T-cell (primary cell): ENCODE measurements around the gene SLC27A1. TPM values are rescaled to one million over a fixed set of nuclear protein-coding genes. Genes with fewer than 3 reads are reported as not detected.

Experiments used
- ATAC-seq, 4 experiments: fragments of 200-7000 bp in 3 of 4; fragments of 150-1000 bp in 1 of 4; cut with Tn5 transposase; replicated peaks in 1 of 4; 1 replicate in 3 of 4; 2 replicates in 1 of 4; pipeline ENCODE4 v1.10.0; 2021; ENCODE audit warnings: moderate library complexity in 3 of 4, mild to moderate bottlenecking in 2 of 4, moderate number of reproducible peaks in 1 of 4
- CTCF ChIA-PET, 2 donors: fragments of 300-600 bp; sonication (Branson Sonifier 250); formaldehyde crosslinking; loops; one replicate each; lab custom pipeline; 2022; ENCODE audit warnings: antibody characterized with exemption in 2 of 2; lab: Charles Lee
- POLR2A ChIA-PET, 2 donors: fragments of 300-600 bp; sonication (Branson Sonifier 250); formaldehyde crosslinking; loops; one replicate each; lab custom pipeline; 2022; ENCODE audit warnings: antibody characterized with exemption in 2 of 2; lab: Charles Lee
- DNase-seq, 35 experiments: peaks; one replicate each; pipeline versions ENCODE4 v3.0.0 to v3.0.0-alpha.2; 2013 to 2023
- H3K27ac ChIP-seq: one replicate; pipeline ENCODE4 v1.5.1; 2013; ENCODE audit warnings: low read length
- H3K27me3 ChIP-seq, 2 experiments: replicated peaks in 1 of 2; 1 replicate in 1 of 2; 2 replicates in 1 of 2; pipeline versions ENCODE4 v1.6.1 to v1.7.0; 2013; ENCODE audit warnings: low read length in 1 of 2, mixed read lengths in 1 of 2; ENCODE audit not compliant: control insufficient read depth in 2 of 2, insufficient read depth in 2 of 2; ENCODE audit errors: extremely low read depth in 1 of 2
- H3K36me3 ChIP-seq, 2 donors: 1 replicate in 1 of 2; 2 replicates in 1 of 2; pipeline versions ENCODE4 v1.6.1 to v1.7.0; 2013; ENCODE audit warnings: low read length in 1 of 2; ENCODE audit not compliant: control insufficient read depth in 2 of 2, insufficient read depth in 1 of 2; ENCODE audit errors: extremely low read depth in 1 of 2
- H3K4me1 ChIP-seq, 2 experiments: 1 replicate in 1 of 2; 2 replicates in 1 of 2; pipeline versions ENCODE4 v1.6.1 to v1.7.0; 2013; ENCODE audit warnings: low read length in 2 of 2, mixed read lengths in 1 of 2; ENCODE audit not compliant: insufficient read depth in 2 of 2, control insufficient read depth in 1 of 2; ENCODE audit errors: extremely low read depth in 1 of 2
- H3K4me3 ChIP-seq, 2 donors: 1 replicate in 1 of 2; 2 replicates in 1 of 2; pipeline versions ENCODE4 v1.5.1 to v1.7.0; 2013; ENCODE audit warnings: mild to moderate bottlenecking in 2 of 2, low read length in 1 of 2, moderate library complexity in 1 of 2; ENCODE audit not compliant: control insufficient read depth in 1 of 2; ENCODE audit errors: extremely low read depth in 1 of 2
- H3K9me3 ChIP-seq: 2 replicates; pipeline ENCODE4 v1.7.0; 2013
- H3K27ac Mint-ChIP-seq, 2 donors: one replicate each; pipeline ENCODE4 v1.8.0; 2020 to 2021; ENCODE audit warnings: mild to moderate bottlenecking in 2 of 2, mixed read lengths in 2 of 2
- H3K27me3 Mint-ChIP-seq, 2 donors: one replicate each; pipeline ENCODE4 v1.8.0; 2021 to 2022; ENCODE audit warnings: mixed read lengths in 2 of 2
- H3K36me3 Mint-ChIP-seq: one replicate; pipeline ENCODE4 v1.8.0; 2021; ENCODE audit warnings: mixed read lengths
- H3K4me1 Mint-ChIP-seq, 3 donors: one replicate each; pipeline ENCODE4 v1.8.0; 2020 to 2022; ENCODE audit warnings: mixed read lengths in 3 of 3, mild to moderate bottlenecking in 1 of 3
- H3K4me3 Mint-ChIP-seq, 3 donors: one replicate each; pipeline ENCODE4 v1.8.0; 2020 to 2022; ENCODE audit warnings: mild to moderate bottlenecking in 3 of 3, mixed read lengths in 3 of 3, moderate library complexity in 3 of 3
- H3K9me3 Mint-ChIP-seq, 3 donors: one replicate each; pipeline ENCODE4 v1.8.0; 2020 to 2022; ENCODE audit warnings: mixed read lengths in 3 of 3
- WGBS: methylation state at CpG from one replicate; pipeline ENCODE4 v1.1.5; 2013; ENCODE audit warnings: missing lambda C conversion rate; ENCODE audit not compliant: insufficient coverage; 5-methylcytosine and 5-hydroxymethylcytosine counted together
- total RNA-seq, 35 experiments: library from RNA in 6 of 35; stranded (reverse) in 6 of 35; fragments of 120-200 nt in 1 of 35; gene quantifications; one replicate each; pipeline versions ENCODE4 v1.2.1 to v1.2.4 and lab custom pipeline; 2013 to 2026

SLC27A1 gene
- total RNA-seq, 5 donors from 2014 or later (not counting 1 experiment from before 2014, with no cell fraction given) = 5.9 to 13.3 (median 10.5) TPM

- Histone ChIP-seq H3K4me3 (peak overlapping the region; percentile 25 to 57), H3K27me3 (peaks cover 0 to 2% of the 10 kb centered on the region in 2 experiments), H3K4me1 (peaks cover 4 to 17% of the 10 kb centered on the region in 2 experiments), H3K9me3 (no peaks in the 10 kb centered on the region), H3K36me3 (no peaks in the 10 kb centered on the region), H3K27ac (no peak overlapping the region)
- POLR2A ChIA-PET = interaction anchor here in 1 of 2 donors (0.5 kb wide), 1 partner anchor 11 kb away, joined by 3 read pairs; no protein-coding TSS in a partner anchor
- DNase-seq (peak in 1 of 35 experiments; percentile 19), ATAC-seq (no peak)
- Mint-ChIP-seq H3K36me3 (no peaks in the 10 kb centered on the region), H3K27me3 (no peaks in the 10 kb centered on the region), H3K9me3 (no peaks in the 10 kb centered on the region), H3K4me3 (peak overlapping the region; percentile 55 to 88 (median 69)), H3K27ac (no peak overlapping the region), H3K4me1 (peaks cover 11 to 18% (median 18%) of the 10 kb centered on the region in 3 donors)
- CTCF ChIA-PET = no interaction called here
- 25% methylated on average over 13 of the region's 13 CpGs for WGBS
Observed at GRCh38 chr19:17538684-17539237, 68.4 kb downstream of the SLC27A1 start.

- ChIA-PET POLR2A (no interaction called here), CTCF (interaction anchor here in 1 of 2 donors (0.6 kb wide), 1 partner anchor 9 kb away, joined by 3 read pairs; no protein-coding TSS in a partner anchor)
- Histone ChIP-seq H3K4me3 (peak overlapping the region; percentile 25 to 57), H3K27ac (peak overlapping the region; percentile 18), H3K4me1 (peaks cover 4 to 17% of the 10 kb centered on the region in 2 experiments), H3K36me3 (no peaks in the 10 kb centered on the region), H3K9me3 (no peaks in the 10 kb centered on the region), H3K27me3 (peaks cover 0 to 2% of the 10 kb centered on the region in 2 experiments)
- Mint-ChIP-seq H3K27ac (peak overlapping the region; percentile 73 to 82), H3K9me3 (no peaks in the 10 kb centered on the region), H3K27me3 (no peaks in the 10 kb centered on the region), H3K4me3 (peak overlapping the region; percentile 82 to 88 (median 84)), H3K36me3 (no peaks in the 10 kb centered on the region), H3K4me1 (peaks cover 11 to 18% (median 18%) of the 10 kb centered on the region in 3 donors)
- ATAC-seq (peak; percentile 91 to 94 (median 92)), DNase-seq (peak; percentile 82 to 100 (median 98))
- WGBS = 3% methylated on average over 74 of the region's 82 CpGs
Observed at GRCh38 chr19:17539238-17540117, 69.2 kb downstream of the SLC27A1 start.

GRCh38 chr19:17540174-17540573 lies 69.8 kb downstream of the SLC27A1 start:
- POLR2A ChIA-PET = no interaction called here
- 94% methylated on average over 15 of the region's 30 CpGs for WGBS
- H3K27me3 ChIP-seq = peaks cover 0 to 2% of the 10 kb centered on the region in 2 experiments
- CTCF ChIA-PET = interaction anchor here in 1 of 2 donors (0.6 kb wide), 1 partner anchor 10 kb away, joined by 3 read pairs; no protein-coding TSS in a partner anchor
- Mint-ChIP-seq H3K4me1 (peaks cover 11 to 18% (median 18%) of the 10 kb centered on the region in 3 donors), H3K36me3 (no peaks in the 10 kb centered on the region), H3K27ac (no peak overlapping the region), H3K4me3 (peak overlapping the region in 2 of 3 donors; percentile 82 to 88), H3K27me3 (no peaks in the 10 kb centered on the region), H3K9me3 (no peaks in the 10 kb centered on the region)
- H3K4me3 ChIP-seq = no peak overlapping the region
- ATAC-seq = peak in 1 of 4 experiments; percentile 3
- H3K36me3 ChIP-seq = no peaks in the 10 kb centered on the region
- H3K9me3 ChIP-seq = no peaks in the 10 kb centered on the region
- DNase-seq = peak in 1 of 35 experiments; percentile 17
- H3K27ac ChIP-seq = no peak overlapping the region
- H3K4me1 ChIP-seq = peaks cover 4 to 17% of the 10 kb centered on the region in 2 experiments

GRCh38 chr19:17541184-17541759 lies 70.9 kb downstream of the SLC27A1 start:
- POLR2A ChIA-PET = interaction anchor here in 1 of 2 donors (0.6 kb wide), 1 partner anchor 11 kb away, joined by 6 read pairs; no protein-coding TSS in a partner anchor
- peak overlapping the region in 1 of 2 donors; percentile 61 for H3K27ac Mint-ChIP-seq

GRCh38 chr19:17542042-17542441 lies 71.7 kb downstream of the SLC27A1 start:
- 85% methylated on average over 15 of the region's 15 CpGs for WGBS
- no peak for ATAC-seq
- Histone ChIP-seq H3K27me3 (peaks cover 0 to 2% of the 10 kb centered on the region in 2 experiments), H3K4me1 (peaks cover 4 to 17% of the 10 kb centered on the region in 2 experiments), H3K4me3 (no peak overlapping the region), H3K36me3 (no peaks in the 10 kb centered on the region), H3K27ac (no peak overlapping the region), H3K9me3 (no peaks in the 10 kb centered on the region)
- POLR2A ChIA-PET = no interaction called here
- CTCF ChIA-PET = no interaction called here
- Mint-ChIP-seq H3K27ac (peak overlapping the region in 1 of 2 donors; percentile 8), H3K4me3 (no peak overlapping the region), H3K27me3 (no peaks in the 10 kb centered on the region), H3K9me3 (no peaks in the 10 kb centered on the region), H3K36me3 (no peaks in the 10 kb centered on the region), H3K4me1 (peaks cover 11 to 18% (median 18%) of the 10 kb centered on the region in 3 donors)
- DNase-seq = no peak

More at GRCh38 chr19:17541184-17541759, 70.9 kb downstream of the SLC27A1 start:
- no peak overlapping the region for H3K27ac ChIP-seq
- no peaks in the 10 kb centered on the region for H3K27me3 Mint-ChIP-seq
- no peaks in the 10 kb centered on the region for H3K9me3 Mint-ChIP-seq
- peak overlapping the region in 1 of 3 donors; percentile 51 for H3K4me3 Mint-ChIP-seq
- WGBS = no CpG with 5 or more reads among the region's 4 CpGs
- no peak for ATAC-seq
- H3K4me1 Mint-ChIP-seq = peaks cover 11 to 18% (median 18%) of the 10 kb centered on the region in 3 donors
- H3K4me1 ChIP-seq = peaks cover 4 to 17% of the 10 kb centered on the region in 2 experiments
- H3K27me3 ChIP-seq = peaks cover 0 to 2% of the 10 kb centered on the region in 2 experiments
- no peaks in the 10 kb centered on the region for H3K36me3 Mint-ChIP-seq
- H3K4me3 ChIP-seq = no peak overlapping the region
- H3K9me3 ChIP-seq = no peaks in the 10 kb centered on the region
- CTCF ChIA-PET = no interaction called here
- H3K36me3 ChIP-seq = no peaks in the 10 kb centered on the region
- peak in 1 of 35 experiments; percentile 23 for DNase-seq
